SKM-1 (cell line): ENCODE measurements around the gene SELENOV.
A peak's percentile ranks its signal among the peaks of the same experiment; 100 is the strongest.

ENCODE experiments used
- DNase-seq: peaks from one replicate; lab custom pipeline; 2025; ENCODE audit not compliant: unreplicated experiment; lab: John Stamatoyannopoulos, UW

The SELENOV gene

GRCh38 chr19:39492788-39493187 lies 22.2 kb upstream of the SELENOV start:
- no peak for DNase-seq

- no peak for DNase-seq
Measured at GRCh38 chr19:39494661-39495060, 20.3 kb upstream of the SELENOV start.

- no peak for DNase-seq
Measured at GRCh38 chr19:39496063-39496462, 18.9 kb upstream of the SELENOV start.

DNA sequence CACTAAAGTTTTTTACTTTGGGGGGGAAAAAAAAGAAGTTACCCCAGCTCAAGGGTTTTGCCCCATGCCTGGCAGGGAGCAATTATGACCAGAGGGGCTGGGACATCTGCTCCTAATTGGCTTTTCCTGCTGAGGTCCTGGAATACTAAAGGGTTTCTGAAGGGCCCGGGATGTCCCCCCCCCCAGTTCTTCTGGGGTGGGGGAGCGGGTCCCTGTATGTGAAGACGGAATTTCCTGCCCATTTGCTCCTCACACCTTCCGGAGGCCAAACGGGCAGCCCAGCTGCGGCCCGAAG lies 17.3 kb upstream of the SELENOV start:
- DNase-seq = no peak

GRCh38 chr19:39497996-39498797 lies 16.7 kb upstream of the SELENOV start:
- DNase-seq = no peak

GRCh38 chr19:39498798-39499642 lies 15.9 kb upstream of the SELENOV start, which contains the start of gene DLL3:
TSS of gene DLL3 (plus strand) at chr19:39498947. CDS start at chr19:39498975, 28 bp downstream.
- DNase-seq = no peak

DNA sequence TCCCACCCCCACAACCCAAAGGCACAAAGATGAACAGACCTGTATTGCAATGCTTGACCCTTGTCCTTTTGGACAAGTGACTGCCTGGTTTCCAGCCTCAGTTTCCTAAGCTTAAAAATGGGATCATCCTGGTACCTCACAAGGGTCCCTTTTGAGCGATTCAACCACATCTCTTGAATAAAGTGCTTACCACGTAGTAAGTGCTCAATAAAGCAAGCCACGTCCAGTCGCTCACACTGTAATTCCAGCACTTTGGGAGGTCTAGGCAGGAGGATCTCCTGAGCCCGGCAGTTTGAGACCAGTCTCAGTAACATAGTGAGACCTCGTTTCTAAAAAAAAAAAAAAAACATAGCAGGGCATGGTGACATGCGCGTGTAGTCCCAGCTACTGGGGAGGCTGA lies 15.0 kb upstream of the SELENOV start:
- DNase-seq = no peak

DNA sequence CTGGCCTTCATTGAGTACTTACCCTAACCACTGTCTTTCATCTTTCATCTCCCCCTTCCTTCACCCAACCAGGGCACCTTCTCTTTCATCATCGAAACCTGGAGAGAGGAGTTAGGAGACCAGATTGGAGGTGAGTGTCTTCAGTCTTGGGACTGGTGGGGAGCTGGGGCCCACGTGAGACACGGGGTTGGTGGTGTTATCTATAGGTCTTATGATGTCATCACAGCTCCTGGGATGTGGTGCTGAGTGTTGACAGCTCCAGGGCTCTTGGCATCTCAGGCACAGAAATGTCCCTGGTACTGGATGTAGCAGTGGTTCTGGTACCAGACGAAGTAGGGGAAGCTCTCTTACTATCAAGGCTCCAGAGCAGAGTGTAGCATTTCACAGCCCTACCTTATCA lies 14.4 kb upstream of the SELENOV start:
- DNase-seq = no peak

DNA sequence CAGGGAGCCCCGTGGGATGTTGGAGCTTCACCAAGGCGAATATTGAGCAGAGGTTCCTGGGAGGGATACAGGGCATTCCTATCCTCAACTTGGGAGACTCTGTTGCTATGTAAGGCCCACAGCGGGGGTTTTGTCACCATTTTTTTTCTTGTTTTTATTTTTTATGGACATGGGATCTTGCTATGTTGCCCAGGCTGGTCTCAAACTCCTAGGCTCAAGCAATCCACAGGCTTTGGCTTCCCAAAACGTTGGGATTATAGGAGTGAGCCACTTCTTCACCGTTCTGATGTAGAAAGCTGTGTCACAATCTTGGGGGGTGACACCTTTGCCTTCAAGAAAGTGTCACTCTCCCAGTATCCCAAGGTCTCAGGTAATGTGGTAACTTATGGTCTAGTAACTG lies 13.6 kb upstream of the SELENOV start:
- DNase-seq = no peak

- peak; percentile 63 for DNase-seq
Measured at GRCh38 chr19:39502640-39503417, 12.1 kb upstream of the SELENOV start.

- DNase-seq = no peak
Measured at GRCh38 chr19:39506598-39506943, 8.4 kb upstream of the SELENOV start.

DNA sequence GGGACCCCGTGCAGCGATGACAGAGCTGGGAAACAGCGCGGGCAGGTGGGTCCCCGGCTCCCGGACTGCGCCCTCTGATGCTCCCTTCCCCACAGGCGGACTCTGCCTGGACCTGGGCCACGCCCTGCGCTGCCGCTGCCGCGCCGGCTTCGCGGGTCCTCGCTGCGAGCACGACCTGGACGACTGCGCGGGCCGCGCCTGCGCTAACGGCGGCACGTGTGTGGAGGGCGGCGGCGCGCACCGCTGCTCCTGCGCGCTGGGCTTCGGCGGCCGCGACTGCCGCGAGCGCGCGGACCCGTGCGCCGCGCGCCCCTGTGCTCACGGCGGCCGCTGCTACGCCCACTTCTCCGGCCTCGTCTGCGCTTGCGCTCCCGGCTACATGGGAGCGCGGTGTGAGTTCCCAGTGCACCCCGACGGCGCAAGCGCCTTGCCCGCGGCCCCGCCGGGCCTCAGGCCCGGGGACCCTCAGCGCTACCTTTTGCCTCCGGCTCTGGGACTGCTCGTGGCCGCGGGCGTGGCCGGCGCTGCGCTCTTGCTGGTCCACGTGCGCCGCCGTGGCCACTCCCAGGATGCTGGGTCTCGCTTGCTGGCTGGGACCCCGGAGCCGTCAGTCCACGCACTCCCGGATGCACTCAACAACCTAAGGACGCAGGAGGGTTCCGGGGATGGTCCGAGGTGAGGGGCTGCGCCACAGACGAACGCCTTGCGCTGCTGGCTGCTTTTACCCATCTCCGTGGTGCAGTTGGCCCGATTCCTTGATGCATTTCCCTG lies 7.8 kb upstream of the SELENOV start:
- peak; percentile 65 for DNase-seq

DNA sequence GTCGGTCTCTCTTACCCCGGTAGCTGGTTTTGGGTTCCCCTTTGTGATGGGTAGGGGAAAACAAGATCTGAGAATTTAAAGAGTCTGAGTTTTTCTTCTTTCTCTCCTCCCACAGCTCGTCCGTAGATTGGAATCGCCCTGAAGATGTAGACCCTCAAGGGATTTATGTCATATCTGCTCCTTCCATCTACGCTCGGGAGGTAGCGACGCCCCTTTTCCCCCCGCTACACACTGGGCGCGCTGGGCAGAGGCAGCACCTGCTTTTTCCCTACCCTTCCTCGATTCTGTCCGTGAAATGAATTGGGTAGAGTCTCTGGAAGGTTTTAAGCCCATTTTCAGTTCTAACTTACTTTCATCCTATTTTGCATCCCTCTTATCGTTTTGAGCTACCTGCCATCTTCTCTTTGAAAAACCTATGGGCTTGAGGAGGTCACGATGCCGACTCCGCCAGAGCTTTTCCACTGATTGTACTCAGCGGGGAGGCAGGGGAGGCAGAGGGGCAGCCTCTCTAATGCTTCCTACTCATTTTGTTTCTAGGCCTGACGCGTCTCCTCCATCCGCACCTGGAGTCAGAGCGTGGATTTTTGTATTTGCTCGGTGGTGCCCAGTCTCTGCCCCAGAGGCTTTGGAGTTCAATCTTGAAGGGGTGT lies 7.1 kb upstream of the SELENOV start:
- DNase-seq = no peak

DNA sequence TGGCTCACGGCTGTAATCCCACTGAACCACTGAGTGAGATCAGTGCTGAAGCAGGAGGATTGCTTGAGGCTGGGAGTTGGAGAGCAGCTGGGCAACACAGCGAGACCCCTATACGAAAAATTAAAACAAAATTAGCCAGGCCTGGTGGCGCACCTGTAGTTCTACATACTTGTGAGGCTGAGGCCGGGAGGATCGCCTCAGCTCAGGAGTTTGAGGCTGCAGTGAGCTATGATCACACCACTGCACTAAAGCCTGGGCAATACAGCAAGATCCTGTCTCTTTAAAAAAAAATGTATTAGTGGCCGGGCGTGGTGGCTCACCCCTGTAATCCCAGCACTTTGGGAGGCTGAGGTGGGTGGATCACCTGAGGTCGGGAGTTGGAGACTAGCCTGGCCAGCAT lies 6.3 kb upstream of the SELENOV start:
- no peak for DNase-seq

DNA sequence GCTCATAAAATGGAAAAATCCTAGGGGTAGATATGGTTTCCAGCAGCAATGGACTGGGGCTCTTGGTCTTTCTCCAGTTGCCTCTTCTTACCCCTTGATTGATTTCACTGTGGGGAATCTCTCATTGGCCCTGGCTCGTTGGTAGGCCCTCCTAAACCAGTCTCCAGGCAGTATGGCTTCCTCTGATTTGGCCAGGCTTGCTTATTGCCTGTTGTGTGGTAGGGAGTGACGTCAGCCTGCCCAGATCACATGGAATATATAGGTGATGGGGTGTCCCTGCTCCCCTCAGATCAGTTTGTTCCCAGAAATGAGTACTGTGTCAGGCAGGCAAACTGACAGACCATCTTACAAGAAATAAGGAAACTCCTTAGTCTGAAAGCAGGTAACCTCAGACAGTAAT lies 5.7 kb upstream of the SELENOV start:
- no peak for DNase-seq

DNA sequence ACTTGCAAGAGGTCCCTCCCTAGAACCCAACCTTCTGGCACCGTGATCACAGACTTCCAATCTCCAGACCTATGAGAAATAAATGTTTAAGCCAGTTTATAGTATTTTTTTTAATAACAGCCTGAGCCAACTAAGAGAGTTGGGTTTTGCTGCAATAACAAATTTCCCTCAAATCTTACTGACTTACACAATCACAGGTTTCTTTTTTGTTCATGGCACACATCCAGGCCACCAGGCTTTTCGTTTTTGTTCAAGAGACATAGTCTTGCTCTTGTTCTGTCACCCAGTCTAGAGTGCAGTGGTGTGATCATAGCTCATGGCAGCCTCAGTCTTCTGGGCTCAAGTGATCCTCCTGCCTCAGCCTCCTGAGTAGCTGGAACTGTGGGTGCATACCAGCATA lies 2.0 kb upstream of the SELENOV start:
- no peak for DNase-seq

GRCh38 chr19:39515551-39516191 lies 732 bp downstream of the SELENOV start:
- DNase-seq = no peak

DNA sequence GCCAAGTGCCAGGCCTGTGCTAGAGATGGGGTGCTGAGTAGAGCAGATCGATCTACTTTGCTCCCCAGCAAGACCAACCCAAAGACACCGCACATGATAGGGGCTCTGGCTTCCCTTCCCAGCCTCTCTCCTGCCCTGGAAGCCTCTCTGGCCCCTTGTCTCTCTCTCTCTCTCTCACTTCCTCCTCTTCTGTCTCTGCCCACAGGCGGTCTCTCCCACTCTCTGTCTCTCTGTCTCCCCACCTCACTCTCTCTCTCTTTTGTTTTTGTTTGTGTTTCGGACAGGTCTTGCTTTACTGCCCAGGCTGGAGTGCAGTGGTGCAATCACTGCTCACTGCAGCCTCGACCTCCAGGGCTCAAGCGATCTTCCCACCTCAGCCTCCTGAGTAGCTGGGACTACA lies 1.3 kb downstream of the SELENOV start:
- no peak for DNase-seq

DNA sequence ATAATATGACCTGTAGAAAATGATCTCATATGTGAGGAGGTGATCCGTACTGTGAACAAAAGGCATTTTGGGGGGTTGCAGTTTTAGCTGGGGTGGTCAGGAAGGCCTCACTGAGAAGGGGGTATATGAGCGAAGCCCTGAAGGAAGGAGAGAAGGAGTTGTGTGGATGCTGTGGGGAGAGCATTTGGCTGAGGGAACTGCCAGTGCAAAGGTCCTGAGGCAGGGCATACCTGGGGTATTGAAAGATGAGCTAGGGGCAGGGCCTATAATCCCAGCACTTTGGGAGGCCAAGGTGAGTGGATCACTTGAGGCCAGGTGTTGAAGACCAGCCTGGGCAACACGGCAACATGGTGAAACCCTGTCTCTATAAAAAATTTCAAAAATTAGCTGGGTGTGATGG lies 2.5 kb downstream of the SELENOV start:
- DNase-seq = no peak

DNA sequence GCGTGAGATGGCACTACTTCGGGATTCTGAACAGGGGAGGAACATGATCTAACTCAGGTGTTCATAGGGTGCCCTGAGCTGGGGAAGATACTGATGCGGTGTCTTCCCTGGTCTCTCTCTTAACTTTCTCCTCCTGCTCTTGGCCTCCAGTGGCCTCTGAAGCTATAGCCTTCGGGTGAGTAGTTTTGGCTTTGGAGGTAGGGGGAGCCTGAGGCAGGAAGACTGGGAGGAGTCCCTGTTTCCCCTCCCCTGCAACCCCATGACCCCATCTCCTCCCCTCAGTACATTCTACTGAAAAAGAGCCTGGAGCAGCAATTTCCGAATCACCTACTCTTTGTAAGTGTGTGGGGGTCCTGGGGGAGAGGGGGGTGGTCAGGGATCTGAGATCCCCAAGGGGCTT lies 3.5 kb downstream of the SELENOV start:
- no peak for DNase-seq
